Posterior cingulate gyrus (tissue), 11 donors: Measurements from ENCODE around the gene SLC26A2.
"Not testable (repeated sequence)": the region's sequence is repeated elsewhere in the genome, so short reads cannot be mapped to it uniquely, and the experiment has no call there.

Experiments
- DNase-seq, 10 donors: peaks; one replicate each; pipeline versions ENCODE4 v3.0.0 to v3.0.0-alpha.2; 2020 to 2021; ENCODE audit warnings: mixed read lengths in 3 of 10
- intact Hi-C: fragments of 100-400 bp; cut with DNase I; formaldehyde crosslinking; loops from one replicate; pipeline ENCODE4 v1.15.1; 2023

SLC26A2 gene

DNA sequence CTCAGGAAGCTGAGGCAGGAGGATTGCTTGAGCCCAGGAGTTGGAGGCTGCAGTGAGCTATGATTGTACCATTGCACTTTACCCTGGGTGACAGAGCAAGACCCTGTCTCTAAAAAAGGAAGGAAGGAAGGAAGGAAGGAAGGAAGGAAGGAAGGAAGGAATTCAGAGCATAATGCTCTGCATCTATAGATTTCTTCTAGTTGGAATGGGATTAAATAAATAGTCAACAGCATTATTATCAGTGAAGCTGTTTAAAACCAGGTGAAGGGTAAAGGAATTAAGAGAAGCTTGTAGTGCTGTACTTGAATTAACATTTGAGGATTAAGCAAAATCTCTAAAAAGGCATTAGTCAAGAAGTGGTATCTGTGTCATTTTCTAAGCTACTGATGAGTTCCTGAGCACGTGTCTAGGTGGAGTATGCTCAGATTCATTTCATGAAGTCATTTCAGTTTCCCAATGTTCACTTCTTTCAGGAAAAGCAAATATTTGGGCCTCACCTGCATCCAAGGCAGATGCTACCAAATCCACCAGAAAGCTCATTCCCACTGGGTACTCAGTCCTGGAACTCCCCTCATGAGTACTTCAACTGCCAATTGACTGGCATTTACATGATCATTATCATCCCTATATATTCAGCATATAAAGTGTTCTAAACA is 24.4 kb upstream of the SLC26A2 start:
- no peak for DNase-seq
- intact Hi-C loops: no loop called here

DNA sequence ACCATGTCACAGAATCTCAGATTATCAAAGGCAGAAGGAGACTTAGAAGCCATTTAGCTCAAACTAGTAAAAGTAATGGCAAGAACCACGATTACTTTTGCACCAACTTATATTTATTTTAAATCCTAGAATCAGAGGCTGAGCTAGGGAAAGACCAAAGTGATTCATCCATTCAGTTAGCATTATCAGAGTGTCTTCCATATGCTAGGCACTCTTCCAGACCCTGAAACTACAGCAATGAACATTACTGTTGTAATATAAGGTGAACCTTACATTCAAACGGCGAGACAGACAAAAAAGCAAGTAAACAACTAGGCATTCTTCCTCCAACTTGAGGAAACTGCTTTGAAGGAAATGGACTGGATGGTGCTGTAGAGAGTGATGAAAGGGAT is 23.9 kb upstream of the SLC26A2 start:
- intact Hi-C loops: no loop called here
- no peak for DNase-seq

GRCh38 chr5:149937610-149938009 is 22.9 kb upstream of the SLC26A2 start:
- intact Hi-C loops: no loop called here
- no peak for DNase-seq

DNA sequence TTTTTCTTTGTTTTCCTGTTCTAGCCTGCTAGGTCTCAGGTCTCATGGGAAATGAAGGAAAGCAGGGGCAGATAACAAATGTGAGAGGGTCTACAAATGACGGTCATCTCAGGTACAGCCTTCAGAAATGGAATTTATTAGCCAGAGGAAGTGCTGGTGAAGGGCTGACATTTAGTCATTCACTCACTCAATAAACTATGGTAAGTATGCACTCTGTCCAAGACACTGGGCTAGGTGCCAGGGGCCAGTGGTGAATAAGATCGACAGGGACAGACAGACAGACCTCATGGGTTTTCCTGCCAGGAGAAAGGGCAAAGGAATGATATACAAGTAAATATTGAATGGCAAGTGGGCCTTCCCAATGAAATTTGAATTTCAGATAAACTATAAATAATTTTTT is 22.3 kb upstream of the SLC26A2 start:
- intact Hi-C loops: no loop called here
- no peak for DNase-seq

GRCh38 chr5:149938791-149939358 is 21.7 kb upstream of the SLC26A2 start:
- intact Hi-C loops: no loop called here
- no peak for DNase-seq

GRCh38 chr5:149939546-149939945 is 21.0 kb upstream of the SLC26A2 start:
- no peak for DNase-seq
- intact Hi-C loops: no loop called here

DNA sequence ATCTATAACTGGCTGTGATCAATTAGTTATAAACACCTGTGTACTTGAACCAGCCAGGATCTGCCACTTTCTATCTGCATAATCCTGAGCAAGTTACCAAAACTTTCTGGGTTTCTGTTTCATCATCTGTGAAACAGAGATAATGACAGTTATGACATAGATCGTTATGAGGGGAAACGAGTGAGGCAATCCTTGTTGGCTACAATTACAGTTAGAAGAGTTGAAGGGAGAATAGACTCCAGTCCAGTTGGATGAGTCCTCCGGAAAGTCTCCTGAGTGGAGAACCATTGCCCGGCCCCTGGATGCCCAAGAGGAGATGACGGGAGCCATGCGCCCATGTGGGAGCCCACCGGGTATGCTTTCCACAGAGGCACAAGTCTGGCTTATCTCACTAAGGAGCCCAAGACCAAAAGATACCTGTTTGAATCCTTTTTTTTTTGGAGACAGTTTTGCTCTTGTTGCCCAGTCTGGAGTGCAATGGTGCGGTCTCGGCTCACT is 20.4 kb upstream of the SLC26A2 start:
- DNase-seq: no peak
- intact Hi-C loops: no loop called here

- intact Hi-C loops: no loop called here
- no peak for DNase-seq
These were observed 19.5 kb upstream of the SLC26A2 start for GRCh38 chr5:149940941-149941644.

- intact Hi-C loops: no loop called here
- no peak for DNase-seq
These were observed 18.8 kb upstream of the SLC26A2 start for GRCh38 chr5:149941795-149942194.

DNA sequence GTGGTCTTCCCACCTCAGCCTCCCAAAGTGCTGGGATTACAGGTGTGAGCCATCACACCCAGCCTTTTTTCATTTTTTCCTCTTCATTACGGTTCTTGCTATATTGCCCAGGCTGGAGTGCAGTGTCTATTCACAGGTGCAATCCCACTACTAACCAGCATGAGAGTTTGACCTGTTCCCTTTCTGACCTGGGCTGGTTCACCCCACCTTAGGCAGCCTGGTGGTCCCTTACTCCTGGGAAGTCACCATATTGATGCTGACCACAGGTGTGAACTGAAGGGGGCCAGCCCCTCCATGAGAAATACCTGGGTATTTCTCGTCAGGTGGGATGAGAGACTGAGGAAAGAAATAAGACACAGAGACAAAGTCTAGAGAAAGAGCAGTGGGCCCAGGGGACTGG is 18.4 kb upstream of the SLC26A2 start:
- intact Hi-C loops: no loop called here

DNA sequence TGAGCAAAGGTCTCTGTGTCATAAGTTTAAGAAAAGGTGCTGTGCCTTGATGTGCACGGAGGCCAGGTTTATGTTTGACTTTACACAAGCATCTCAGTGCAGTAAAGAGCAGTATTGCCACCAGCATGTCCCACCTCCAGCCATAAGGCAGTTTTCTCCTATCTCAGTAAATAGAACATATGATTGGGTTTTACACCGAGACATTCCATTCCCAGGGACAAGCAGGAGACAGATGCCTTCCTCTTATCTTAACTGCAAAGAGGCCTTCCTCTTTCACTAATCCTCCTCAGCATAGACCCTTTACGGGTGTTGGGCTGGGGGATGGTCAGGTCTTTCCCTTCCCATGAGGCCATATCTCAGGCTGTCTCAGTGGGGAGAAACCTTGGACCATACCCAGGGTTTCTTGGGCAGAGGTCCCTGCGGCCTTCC is 17.8 kb upstream of the SLC26A2 start:
- DNase-seq, intact Hi-C loops: not testable (repeated sequence)

More for the DNA sequence above, 18.4 kb upstream of the SLC26A2 start:
- DNase-seq: no peak

DNA sequence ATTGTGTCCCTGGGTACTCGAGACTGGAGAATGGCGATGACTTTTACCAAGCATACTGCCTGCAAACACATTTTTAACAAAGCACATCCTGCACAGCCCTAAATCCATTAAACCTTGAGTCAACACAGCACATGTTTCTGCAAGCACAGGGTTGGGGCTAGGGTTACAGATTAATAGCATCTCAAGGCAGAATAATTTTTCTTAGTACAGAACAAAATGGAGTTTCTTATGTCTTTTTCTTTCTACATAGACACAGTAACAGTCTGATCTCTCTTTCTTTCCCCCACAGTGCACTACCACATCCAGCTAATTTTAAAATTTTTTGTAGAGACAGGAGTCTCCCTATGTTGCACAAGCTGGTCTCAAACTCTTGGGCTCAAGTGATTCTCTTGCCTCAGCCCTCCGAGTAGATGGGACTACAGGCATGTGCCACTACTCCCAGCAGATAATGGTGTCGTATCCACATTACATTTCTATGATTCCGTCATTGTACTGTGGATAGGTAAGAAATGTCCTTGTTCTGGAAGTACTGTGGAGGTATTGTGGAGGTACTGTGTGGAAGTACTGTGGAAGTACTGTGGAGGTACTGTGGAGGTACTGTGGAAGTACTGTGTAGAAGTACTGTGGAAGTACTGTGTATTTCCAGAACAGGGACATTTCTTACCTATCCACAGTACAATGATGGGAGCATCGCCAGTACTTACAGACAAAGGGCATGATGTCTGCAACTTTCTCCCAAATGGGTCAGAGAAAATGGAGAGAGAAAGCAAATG is 17.2 kb upstream of the SLC26A2 start:
- DNase-seq, intact Hi-C loops: not testable (repeated sequence)

DNA sequence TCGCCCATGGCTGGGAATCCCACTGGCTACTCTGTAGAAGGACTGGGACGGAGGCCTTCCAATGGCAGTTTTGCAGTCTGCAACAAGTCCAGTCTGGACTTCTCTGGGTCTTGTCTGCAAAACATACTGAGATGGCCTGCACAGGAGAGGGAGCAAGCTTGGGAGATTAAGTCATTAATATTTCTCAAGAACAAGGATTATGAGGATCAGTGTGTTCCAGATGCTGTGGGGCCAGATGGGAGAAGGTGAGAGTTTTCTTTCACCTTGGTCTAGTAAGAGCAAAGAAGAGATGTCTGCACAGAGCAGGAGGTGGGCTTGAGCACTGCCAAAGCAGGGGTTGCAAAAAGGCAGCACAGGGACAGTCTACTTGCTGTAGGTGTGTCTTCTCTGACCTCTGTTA is 15.9 kb upstream of the SLC26A2 start, which contains the start of gene PDE6A:
PDE6A (minus strand) TSS at position 128 of the 400 bp plus-strand sequence; CDS start at position 8, 120 bp downstream.
- intact Hi-C loops: no loop called here
- DNase-seq: no peak

GRCh38 chr5:149946118-149946517 is 14.4 kb upstream of the SLC26A2 start:
- no peak for DNase-seq
- intact Hi-C loops: no loop called here

GRCh38 chr5:149948993-149949392 is 11.6 kb upstream of the SLC26A2 start:
- intact Hi-C loops: no loop called here
- no peak for DNase-seq

DNA sequence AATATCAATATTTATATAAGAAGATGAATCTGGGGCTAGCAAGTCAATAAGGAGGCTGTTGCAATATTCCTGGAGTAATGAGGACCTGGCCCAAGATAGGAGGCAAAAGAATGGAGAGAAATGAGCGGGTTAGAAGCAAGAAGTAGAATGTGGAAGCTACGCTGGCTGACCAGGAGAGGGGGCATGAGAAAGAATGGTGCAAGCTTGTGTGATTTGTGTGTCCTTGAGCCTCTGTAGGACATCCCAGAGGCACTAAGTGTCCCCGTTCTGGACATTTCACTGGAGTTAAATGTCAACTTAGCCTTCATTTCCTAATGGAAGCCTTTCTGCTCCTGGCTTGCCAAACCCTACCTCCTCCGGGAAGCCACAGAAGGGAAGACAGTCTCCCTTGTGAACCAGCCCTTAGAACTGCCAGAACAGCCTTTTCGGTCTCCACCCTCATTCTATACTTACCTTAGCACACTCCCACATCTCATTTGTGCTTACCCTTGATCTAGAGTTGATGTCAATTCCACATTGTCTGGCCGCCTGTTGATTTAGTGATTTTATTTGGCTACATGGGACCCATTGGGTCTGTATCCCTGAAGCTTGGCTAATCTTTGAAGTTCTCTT is 9.3 kb upstream of the SLC26A2 start:
- no peak for DNase-seq
- intact Hi-C loops: no loop called here

- no peak for DNase-seq
- intact Hi-C loops: no loop called here
These were observed 7.0 kb upstream of the SLC26A2 start for GRCh38 chr5:149953436-149954121.

DNA sequence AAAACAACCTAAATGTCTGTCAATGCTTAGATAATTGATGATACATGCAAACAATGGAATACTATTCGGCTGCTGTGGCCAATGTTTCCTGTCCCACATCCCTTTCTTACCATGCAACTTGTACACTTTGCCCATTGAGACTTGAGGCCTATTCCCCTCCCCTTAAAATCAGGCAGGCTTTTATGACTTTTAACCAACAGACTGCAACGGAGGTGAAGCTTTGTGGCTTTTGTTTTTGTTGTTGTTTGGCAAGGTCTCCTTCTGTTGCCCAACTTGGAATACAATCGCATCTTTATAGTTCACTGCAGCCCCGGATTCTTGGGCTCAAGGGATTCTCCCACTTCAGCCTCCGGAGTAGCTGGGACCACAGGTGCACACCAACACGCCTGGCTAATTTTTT is 5.8 kb upstream of the SLC26A2 start:
- intact Hi-C loops: no loop called here
- DNase-seq: no peak

DNA sequence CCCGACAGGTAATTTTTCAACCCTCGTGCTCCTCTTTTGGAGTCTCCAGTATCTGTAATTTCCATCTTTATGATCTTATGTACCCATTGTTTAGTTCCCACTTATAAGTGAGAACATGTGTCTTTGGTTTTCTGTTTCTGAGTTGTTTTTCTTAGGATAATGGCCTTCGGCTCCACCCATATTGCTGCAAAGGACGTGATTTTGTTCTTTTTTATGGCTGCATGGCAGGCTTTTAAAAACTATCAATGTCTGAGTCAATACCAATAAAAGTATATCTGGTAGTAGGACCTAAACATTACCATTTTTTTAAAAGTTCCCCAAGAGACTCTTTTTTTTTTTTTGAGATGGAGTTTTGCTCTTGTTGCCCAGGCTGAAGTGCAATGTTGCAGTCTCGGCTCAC is 3.9 kb upstream of the SLC26A2 start:
- no peak for DNase-seq
- intact Hi-C loops: no loop called here

DNA sequence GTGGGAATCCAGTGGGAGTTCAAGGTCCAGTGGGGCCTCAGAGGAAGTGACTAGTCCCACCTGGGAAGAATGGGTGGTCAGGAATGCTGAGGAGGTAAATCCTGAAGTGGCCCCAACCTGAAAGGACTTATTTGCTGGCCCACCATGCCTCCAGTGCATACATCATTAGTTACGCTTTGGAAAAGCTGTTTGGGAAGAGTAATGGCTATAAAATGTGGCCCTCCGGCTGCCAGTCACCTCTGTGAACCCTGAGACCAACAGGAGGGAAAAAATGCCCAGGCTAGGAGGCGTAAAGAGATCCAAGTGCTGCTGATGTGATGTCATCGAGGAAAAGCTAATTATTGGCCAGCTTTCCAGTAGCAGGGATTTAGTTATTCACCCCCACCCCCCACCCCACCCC is 2.7 kb upstream of the SLC26A2 start:
- DNase-seq: no peak
- intact Hi-C loops: no loop called here
